DND-41 (cell line): ENCODE data around the gene STAB2.

ENCODE experiments used
- EZH2 ChIP-seq: IDR thresholded peaks from 3 replicates; pipeline ENCODE4 v1.6.1; 2012; ENCODE audit warnings: borderline replicate concordance, low read depth, mild to moderate bottlenecking, moderate library complexity, low read length, inconsistent platforms; ENCODE audit not compliant: severe bottlenecking
- TF ChIP-seq, protein P1 (sequence below): IDR thresholded peaks from 2 replicates; pipeline ENCODE4 v1.5.1; 2012; ENCODE audit warnings: borderline replicate concordance, low read length, moderate library complexity, mild to moderate bottlenecking; ENCODE audit not compliant: poor library complexity, severe bottlenecking; ENCODE audit errors: extremely low read depth

GRCh38 chr12:103686026-103686425 lies 99.0 kb downstream of the STAB2 start:
- TF ChIP-seq EZH2 = no peak
- TF ChIP-seq, protein P1, sequence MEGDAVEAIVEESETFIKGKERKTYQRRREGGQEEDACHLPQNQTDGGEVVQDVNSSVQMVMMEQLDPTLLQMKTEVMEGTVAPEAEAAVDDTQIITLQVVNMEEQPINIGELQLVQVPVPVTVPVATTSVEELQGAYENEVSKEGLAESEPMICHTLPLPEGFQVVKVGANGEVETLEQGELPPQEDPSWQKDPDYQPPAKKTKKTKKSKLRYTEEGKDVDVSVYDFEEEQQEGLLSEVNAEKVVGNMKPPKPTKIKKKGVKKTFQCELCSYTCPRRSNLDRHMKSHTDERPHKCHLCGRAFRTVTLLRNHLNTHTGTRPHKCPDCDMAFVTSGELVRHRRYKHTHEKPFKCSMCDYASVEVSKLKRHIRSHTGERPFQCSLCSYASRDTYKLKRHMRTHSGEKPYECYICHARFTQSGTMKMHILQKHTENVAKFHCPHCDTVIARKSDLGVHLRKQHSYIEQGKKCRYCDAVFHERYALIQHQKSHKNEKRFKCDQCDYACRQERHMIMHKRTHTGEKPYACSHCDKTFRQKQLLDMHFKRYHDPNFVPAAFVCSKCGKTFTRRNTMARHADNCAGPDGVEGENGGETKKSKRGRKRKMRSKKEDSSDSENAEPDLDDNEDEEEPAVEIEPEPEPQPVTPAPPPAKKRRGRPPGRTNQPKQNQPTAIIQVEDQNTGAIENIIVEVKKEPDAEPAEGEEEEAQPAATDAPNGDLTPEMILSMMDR = no peak
